Effector memory CD8-positive, alpha-beta T cell (primary cell): ENCODE measurements around the gene OGFOD3.

Experiments used
- ATAC-seq: fragments of 150-1000 bp; cut with Tn5 transposase; replicated peaks from 2 replicates; pipeline ENCODE4 v1.10.0; 2021; ENCODE audit warnings: mild to moderate bottlenecking, moderate library complexity
- DNase-seq, 3 experiments: peaks; one replicate each; pipeline ENCODE4 v3.0.0; 2021
- H3K27ac Mint-ChIP-seq, 2 donors: one replicate each; pipeline ENCODE4 v1.8.0; 2022; ENCODE audit warnings: mild to moderate bottlenecking in 2 of 2, mixed read lengths in 2 of 2, moderate library complexity in 2 of 2
- H3K27me3 Mint-ChIP-seq, 2 donors: one replicate each; pipeline ENCODE4 v1.8.0; 2022; ENCODE audit warnings: mixed read lengths in 2 of 2
- H3K36me3 Mint-ChIP-seq: one replicate; pipeline ENCODE4 v1.8.0; 2022; ENCODE audit warnings: mild to moderate bottlenecking, moderate library complexity, mixed read lengths; ENCODE audit not compliant: insufficient read depth
- H3K4me1 Mint-ChIP-seq, 2 donors: one replicate each; pipeline ENCODE4 v1.8.0; 2022; ENCODE audit warnings: low read depth in 2 of 2, mixed read lengths in 2 of 2
- H3K4me3 Mint-ChIP-seq, 2 donors: one replicate each; pipeline ENCODE4 v1.8.0; 2022; ENCODE audit warnings: mild to moderate bottlenecking in 2 of 2, mixed read lengths in 2 of 2, moderate library complexity in 2 of 2
- H3K9me3 Mint-ChIP-seq, 2 donors: one replicate each; pipeline ENCODE4 v1.8.0; 2022; ENCODE audit warnings: mixed read lengths in 2 of 2

OGFOD3 gene

DNA sequence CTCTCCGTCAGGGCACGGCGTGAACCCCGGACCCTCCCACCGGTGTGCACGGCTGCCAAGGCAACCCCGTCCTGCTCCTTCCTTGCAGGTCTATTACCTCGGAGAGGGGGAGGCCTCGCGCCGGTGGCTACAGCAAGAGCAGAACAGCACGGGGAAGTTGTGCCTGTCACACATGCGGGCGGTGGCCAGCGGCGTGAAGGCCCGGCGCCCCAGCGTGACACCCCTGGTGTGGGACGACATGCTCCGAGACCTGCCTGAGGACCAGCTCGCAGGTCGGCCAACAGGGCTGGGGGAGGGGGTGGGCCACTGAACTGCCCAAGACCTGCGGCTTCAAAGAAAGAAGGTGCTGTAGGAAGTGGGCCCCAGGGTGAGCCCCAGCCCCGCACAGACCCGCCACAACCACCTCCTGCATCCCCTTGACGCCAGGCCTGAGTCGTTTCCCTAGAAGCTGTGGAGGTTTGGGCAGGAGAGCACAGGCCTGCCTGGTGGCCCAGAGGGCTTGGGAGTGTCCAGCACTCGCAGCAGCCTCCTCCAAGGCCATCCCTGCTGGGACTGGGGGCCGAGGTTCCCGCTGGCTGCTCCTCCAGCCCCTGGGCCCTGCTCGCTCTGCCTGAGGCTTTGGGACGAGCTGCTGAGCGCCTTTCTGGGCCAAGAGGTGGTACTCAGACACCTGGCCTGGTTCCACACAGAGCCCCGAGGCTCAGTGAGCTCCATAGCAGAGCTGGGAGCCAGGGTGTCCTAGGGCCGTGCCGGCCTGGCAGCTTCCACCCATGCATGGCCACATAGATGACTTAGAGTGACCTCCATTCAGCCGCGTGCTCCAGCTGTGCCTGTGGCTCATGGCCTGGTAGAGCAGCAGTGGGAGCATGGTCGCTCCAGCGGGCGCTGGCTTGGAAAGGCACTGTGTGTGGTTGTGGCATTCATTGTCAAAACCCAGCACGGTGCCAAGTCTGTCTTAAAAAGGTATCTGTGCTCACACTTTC, 17.5 kb upstream of the OGFOD3 start:
- H3K27ac Mint-ChIP-seq: no peak overlapping the region
- no peaks in the 10 kb centered on the region for H3K27me3 Mint-ChIP-seq
- peaks cover 12% of the 10 kb centered on the region for H3K36me3 Mint-ChIP-seq
- H3K9me3 Mint-ChIP-seq: no peaks in the 10 kb centered on the region
- peaks cover 3 to 17% of the 10 kb centered on the region in 2 donors for H3K4me1 Mint-ChIP-seq
- H3K4me3 Mint-ChIP-seq: no peak overlapping the region
- ATAC-seq (no peak), DNase-seq (no peak)

DNA sequence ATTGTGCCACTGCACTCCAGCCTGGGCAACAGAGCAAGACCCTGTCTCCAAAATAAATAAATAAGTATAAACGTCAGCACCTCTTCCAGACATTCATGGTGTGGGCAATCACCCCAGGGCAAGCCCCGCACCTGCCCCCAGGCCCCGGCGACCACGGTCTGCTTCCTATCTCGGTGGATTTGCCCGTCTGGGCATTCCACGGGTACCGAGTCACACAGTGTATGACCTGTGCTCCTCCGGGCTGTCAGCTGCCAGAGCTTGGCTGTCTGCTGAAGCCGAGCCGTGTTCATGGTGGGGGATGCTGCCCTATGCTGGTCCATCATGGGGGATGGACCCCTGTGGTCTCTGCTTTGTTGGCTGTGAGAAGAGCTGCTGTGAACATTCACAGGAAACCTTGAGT, 16.7 kb upstream of the OGFOD3 start:
- DNase-seq (no peak), ATAC-seq (no peak)
- H3K27ac Mint-ChIP-seq: peak overlapping the region in 1 of 2 donors; percentile 25
- no peak overlapping the region for H3K4me3 Mint-ChIP-seq
- H3K36me3 Mint-ChIP-seq: peaks cover 15% of the 10 kb centered on the region
- H3K4me1 Mint-ChIP-seq: peaks cover 4 to 14% of the 10 kb centered on the region in 2 donors
- no peaks in the 10 kb centered on the region for H3K27me3 Mint-ChIP-seq
- no peaks in the 10 kb centered on the region for H3K9me3 Mint-ChIP-seq

DNA sequence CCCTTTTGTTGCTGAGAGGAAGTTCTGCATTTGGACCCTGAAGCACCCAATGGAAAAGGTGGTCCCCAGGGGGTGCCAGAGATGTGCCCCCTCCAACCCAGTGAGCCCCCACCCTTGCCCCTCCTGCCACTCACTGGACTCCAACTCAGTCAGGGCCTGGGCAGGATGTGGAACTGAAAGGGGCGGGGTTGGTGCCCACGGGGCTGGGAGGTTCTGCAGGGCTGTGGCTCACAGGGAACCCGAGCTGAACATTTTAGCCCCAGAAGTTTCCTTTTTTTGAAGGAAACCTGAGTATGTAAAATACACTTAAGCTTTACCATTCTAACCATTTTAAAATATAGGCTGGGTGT, 15.8 kb upstream of the OGFOD3 start:
- Mint-ChIP-seq H3K27me3 (no peaks in the 10 kb centered on the region), H3K9me3 (no peaks in the 10 kb centered on the region), H3K36me3 (peaks cover 12% of the 10 kb centered on the region), H3K27ac (peak overlapping the region; percentile 25 to 53), H3K4me3 (peak overlapping the region in 1 of 2 donors; percentile 34), H3K4me1 (peaks cover 13 to 22% of the 10 kb centered on the region in 2 donors)
- ATAC-seq (peak; percentile 81), DNase-seq (peak in 1 of 3 experiments; percentile 20)

DNA sequence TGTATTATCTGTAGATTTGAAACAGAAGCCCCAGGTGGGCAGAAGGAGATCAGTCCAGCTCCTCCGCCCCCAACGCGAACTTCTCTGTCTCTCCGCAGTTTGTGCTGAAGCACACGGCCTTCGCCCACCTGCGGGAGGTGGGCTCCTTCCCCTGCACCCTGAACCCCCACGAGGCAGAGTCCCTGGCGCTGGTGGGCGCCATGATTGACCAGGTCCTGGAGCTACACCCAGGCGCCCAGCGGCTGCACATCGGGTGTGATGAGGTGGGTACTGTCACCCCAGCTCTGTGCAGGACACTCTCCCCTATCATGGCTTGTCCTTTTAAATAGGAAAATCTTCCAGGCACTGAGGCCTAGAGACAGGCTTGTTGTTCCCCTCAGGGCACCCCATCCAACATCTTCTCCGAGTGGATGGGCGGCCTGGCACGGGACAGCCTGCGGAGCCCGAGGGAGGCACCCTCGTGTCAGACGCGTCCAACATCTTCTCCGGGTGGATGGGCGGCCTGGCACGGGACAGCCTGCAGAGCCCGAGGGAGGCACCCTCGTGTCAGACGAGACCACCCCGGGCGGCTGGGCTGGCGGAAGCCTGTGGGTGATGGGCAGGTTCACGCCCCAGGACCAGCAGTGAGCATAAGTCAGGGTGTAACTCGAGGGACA, 15.3 kb upstream of the OGFOD3 start:
- Mint-ChIP-seq H3K4me3 (no peak overlapping the region), H3K36me3 (peaks cover 12% of the 10 kb centered on the region), H3K9me3 (no peaks in the 10 kb centered on the region), H3K27me3 (no peaks in the 10 kb centered on the region), H3K4me1 (peaks cover 14 to 23% of the 10 kb centered on the region in 2 donors), H3K27ac (peak overlapping the region in 1 of 2 donors; percentile 53)
- DNase-seq: no peak
- ATAC-seq: no peak

DNA sequence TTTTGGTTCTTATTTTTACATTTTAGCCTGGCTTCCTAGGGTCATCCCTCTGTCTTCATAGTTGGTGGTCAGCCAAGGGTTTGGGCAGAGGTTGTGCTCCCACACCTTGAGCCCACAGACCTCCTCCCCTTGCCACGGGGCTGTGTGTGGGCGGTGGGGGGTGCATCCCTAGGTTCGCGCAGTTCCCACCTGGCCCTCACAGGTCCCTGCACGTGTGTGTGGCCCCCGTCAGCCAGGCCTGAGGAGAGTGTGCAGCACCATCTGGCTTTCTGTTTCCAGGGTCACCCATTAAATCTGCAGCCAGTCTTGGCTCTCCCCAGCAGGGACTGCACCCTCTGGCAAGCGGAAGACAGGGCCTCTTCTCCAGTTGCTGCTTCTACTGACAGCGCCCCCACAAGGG, 13.6 kb upstream of the OGFOD3 start:
- Mint-ChIP-seq H3K27ac (no peak overlapping the region), H3K27me3 (no peaks in the 10 kb centered on the region), H3K4me1 (peaks cover 14 to 23% of the 10 kb centered on the region in 2 donors), H3K9me3 (no peaks in the 10 kb centered on the region), H3K36me3 (peaks cover 7% of the 10 kb centered on the region), H3K4me3 (no peak overlapping the region)
- DNase-seq (no peak), ATAC-seq (no peak)

DNA sequence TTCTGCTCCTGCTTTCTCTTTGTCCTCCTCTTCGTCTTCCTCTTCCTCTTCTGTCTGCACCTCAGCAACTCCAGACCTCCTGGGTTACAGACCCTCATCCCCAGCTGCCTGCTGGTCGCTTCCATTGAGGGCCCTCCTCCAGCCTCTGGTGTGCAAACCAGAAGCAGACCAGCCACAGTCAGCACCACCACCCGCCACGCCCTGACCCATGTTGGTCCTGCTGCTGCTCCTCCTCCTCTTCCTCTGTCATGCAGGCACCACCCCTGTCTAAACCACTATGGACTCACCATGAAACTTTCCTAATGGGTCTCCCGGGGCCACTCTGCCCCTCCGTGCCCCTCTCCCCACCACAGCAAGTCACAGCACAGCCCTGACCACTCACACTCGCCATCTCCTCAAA, 11.4 kb upstream of the OGFOD3 start:
- Mint-ChIP-seq H3K27ac (peak overlapping the region; percentile 41 to 83), H3K27me3 (no peaks in the 10 kb centered on the region), H3K4me3 (peak overlapping the region; percentile 32 to 64), H3K36me3 (peaks cover 7% of the 10 kb centered on the region), H3K4me1 (peaks cover 14 to 26% of the 10 kb centered on the region in 2 donors), H3K9me3 (no peaks in the 10 kb centered on the region)
- ATAC-seq (no peak), DNase-seq (no peak)

DNA sequence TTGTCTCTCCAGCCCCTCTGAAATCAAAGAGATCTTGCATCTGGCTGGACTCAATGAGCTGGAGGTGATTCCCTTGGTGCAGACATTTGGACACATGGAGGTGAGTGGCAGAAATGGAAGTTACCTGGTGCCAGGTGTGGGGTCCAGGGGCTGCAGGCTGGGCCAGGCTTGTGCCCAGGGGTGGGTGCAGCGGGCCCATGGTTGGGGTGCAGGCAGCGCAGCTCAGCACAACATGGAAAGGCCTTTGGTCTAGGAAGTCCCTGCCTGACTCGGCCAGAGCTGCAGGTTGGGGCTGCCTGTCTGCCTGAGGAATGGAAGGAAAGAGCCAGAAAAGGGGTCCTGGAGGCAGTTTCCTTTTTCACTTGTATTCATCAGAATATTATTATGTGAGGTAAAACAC, 10.2 kb upstream of the OGFOD3 start:
- DNase-seq (no peak), ATAC-seq (no peak)
- Mint-ChIP-seq H3K4me1 (peaks cover 17 to 21% of the 10 kb centered on the region in 2 donors), H3K27ac (no peak overlapping the region), H3K36me3 (peaks cover 9% of the 10 kb centered on the region), H3K9me3 (no peaks in the 10 kb centered on the region), H3K27me3 (no peaks in the 10 kb centered on the region), H3K4me3 (no peak overlapping the region)

DNA sequence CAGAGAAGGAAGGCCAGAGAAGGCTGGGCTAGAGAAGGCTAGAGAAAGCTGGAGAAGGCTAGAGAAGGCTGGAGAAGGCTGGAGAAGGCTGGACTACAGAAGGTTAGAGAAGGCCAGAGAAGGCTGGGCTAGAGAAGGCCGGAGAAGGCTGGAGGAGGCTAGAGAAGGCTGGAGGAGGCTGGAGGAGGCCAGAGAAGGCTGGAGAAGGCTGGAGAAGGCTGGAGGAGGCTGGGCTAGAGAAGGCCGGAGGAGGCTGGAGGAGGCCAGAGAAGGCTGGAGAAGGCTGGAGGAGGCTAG, 6.4 kb upstream of the OGFOD3 start:
- Mint-ChIP-seq H3K9me3 (no peaks in the 10 kb centered on the region), H3K4me1 (peaks cover 15 to 26% of the 10 kb centered on the region in 2 donors), H3K27me3 (no peaks in the 10 kb centered on the region), H3K4me3 (no peak overlapping the region), H3K36me3 (peaks cover 19% of the 10 kb centered on the region), H3K27ac (peak overlapping the region in 1 of 2 donors; percentile 7)
- DNase-seq (no peak), ATAC-seq (no peak)

DNA sequence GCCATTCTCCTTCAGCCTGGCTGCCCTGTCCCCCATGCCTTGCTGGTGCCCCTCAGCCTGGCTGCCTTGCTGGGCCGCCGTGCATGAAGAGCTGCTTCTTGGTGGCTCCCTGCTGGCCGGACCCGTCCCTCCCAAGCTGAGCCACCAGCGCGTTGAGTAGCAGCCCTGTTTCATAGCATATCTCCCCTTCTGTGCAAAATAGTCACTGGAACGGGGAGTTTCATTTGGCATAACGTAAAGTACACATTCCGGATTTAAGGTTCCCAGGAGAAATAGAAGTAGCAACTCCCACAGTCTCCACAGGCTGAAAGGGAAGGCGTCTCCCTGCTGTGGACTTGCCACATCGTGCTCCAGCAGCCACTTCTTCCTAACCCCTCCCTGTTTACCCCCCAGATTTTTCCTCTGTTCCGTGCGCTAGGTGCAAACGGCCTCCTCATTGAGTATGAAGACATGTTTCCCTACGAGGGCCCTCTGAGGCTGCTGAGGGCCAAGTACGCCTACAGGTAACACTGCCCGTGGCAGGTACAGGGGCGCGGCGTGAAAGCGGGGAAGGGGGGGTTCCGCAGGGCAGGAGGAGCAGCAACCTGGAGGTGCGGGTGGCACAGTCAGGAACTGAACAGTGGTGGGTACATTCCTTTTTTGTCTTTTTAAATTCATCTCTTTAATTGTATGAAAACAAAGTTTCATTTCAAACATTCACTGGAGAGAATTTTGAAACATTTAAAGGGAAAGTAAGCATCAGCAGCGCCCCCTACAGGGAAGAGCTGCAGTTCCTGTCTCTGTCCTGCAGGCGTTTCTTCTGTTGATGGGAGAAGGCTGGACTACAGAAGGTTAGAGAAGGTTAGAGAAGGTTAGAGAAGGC, 5.8 kb upstream of the OGFOD3 start:
- H3K4me1 Mint-ChIP-seq: peaks cover 11 to 22% of the 10 kb centered on the region in 2 donors
- DNase-seq (peak; percentile 44 to 60 (median 52)), ATAC-seq (peak; percentile 58)
- H3K9me3 Mint-ChIP-seq: no peaks in the 10 kb centered on the region
- H3K36me3 Mint-ChIP-seq: peaks cover 19% of the 10 kb centered on the region
- H3K4me3 Mint-ChIP-seq: no peak overlapping the region
- no peaks in the 10 kb centered on the region for H3K27me3 Mint-ChIP-seq
- peak overlapping the region in 1 of 2 donors; percentile 7 for H3K27ac Mint-ChIP-seq

DNA sequence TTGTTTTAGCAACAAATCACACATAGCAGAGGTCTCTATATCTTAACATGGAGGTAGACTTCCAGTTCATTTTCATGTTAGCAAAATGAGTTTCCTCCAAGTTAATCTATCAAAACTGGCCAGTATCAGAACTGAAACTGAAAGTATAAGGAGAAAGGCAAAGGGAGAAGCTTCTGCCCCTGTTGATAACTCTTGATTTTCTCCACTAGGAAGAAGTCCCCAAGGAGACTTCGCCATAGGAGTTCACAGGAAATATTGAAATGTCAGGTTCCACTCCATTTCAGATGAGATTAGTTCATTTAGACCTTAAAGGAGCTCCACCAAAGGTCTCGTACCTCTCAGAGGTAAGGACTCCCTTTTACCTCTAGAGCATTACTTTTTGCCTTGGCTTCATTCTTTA, 1.2 kb upstream of the OGFOD3 start:
- Mint-ChIP-seq H3K27ac (peak overlapping the region in 1 of 2 donors; percentile 83), H3K36me3 (peaks cover 23% of the 10 kb centered on the region), H3K4me1 (peaks cover 8 to 20% of the 10 kb centered on the region in 2 donors), H3K9me3 (no peaks in the 10 kb centered on the region), H3K4me3 (peak overlapping the region; percentile 73 to 81), H3K27me3 (no peaks in the 10 kb centered on the region)
- ATAC-seq: no peak
- no peak for DNase-seq

DNA sequence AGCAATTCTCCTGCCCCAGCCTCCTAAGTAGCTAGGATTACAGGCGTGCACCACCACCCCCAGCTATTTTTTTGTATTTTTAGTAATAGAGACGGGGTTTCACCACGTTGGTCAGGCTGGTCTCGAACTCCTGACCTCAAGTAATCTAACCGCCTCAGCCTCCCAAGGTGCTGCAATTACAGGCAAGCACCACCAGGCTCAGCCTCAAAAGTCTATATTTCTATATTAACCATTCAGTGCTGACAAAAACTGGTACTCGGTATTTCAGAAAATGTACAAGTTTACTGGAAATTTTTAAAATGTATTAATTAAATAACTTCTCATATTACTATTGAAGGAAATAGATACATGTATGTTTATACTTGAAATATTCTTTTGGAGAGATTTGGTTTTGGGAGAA, 1.6 kb downstream of the OGFOD3 start:
- Mint-ChIP-seq H3K4me3 (no peak overlapping the region), H3K27me3 (no peaks in the 10 kb centered on the region), H3K36me3 (peaks cover 22% of the 10 kb centered on the region), H3K27ac (no peak overlapping the region), H3K9me3 (no peaks in the 10 kb centered on the region), H3K4me1 (peaks cover 12 to 13% of the 10 kb centered on the region in 2 donors)
- DNase-seq (no peak), ATAC-seq (no peak)

DNA sequence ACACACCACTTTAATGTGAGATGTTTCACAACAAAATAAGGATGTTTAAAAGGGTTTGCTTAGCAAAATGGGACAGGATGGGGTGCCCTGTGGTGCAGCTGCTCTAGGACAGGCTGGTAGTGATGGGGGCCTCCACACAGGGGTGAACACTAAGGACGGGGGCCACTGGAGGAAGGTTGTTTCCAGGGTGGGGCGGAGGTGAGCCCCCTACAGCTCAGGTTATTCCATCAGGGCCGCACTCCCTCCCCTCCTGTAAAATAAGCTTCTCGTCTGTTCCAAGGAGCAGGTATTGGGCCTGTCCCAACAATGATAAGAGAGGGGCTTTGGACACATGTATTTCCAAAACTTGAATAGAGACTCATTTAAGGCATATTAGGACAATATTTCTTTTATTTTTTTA, 2.1 kb downstream of the OGFOD3 start:
- no peak overlapping the region for H3K27ac Mint-ChIP-seq
- ATAC-seq (no peak), DNase-seq (no peak)
- H3K4me1 Mint-ChIP-seq: peaks cover 12 to 13% of the 10 kb centered on the region in 2 donors
- H3K4me3 Mint-ChIP-seq: no peak overlapping the region
- H3K27me3 Mint-ChIP-seq: no peaks in the 10 kb centered on the region
- peaks cover 18% of the 10 kb centered on the region for H3K36me3 Mint-ChIP-seq
- no peaks in the 10 kb centered on the region for H3K9me3 Mint-ChIP-seq

DNA sequence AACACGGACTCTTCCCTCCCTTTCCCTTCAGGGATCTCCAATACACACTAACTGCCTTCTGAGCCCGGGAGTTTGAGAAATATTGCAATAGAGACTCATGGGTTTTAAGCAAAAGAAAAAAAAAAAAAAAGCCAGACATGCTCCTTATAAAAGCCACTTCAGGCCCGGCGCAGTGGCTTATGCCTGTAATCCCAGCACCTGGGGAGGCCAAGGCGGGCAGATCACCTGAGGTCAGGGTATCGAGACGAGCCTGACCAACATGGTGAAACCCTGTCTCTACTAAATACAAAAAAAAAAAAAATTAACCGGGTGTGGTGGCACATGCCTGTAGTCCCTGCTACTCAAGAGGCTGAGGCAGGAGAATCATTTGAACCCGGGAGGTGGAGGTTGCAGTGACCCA, 2.6 kb downstream of the OGFOD3 start:
- peaks cover 18% of the 10 kb centered on the region for H3K36me3 Mint-ChIP-seq
- ATAC-seq: no peak
- H3K9me3 Mint-ChIP-seq: no peaks in the 10 kb centered on the region
- H3K4me1 Mint-ChIP-seq: peaks cover 12 to 13% of the 10 kb centered on the region in 2 donors
- H3K27ac Mint-ChIP-seq: no peak overlapping the region
- H3K27me3 Mint-ChIP-seq: no peaks in the 10 kb centered on the region
- no peak for DNase-seq
- H3K4me3 Mint-ChIP-seq: no peak overlapping the region
